DND-41 (cell line): ENCODE measurements around the gene CLCNKB.

ENCODE experiments used
- EZH2 ChIP-seq: IDR thresholded peaks from 3 replicates; pipeline ENCODE4 v1.6.1; 2012; ENCODE audit warnings: borderline replicate concordance, low read depth, mild to moderate bottlenecking, moderate library complexity, low read length, inconsistent platforms; ENCODE audit not compliant: severe bottlenecking
- TF ChIP-seq, protein P1 (sequence below): IDR thresholded peaks from 2 replicates; pipeline ENCODE4 v1.5.1; 2012; ENCODE audit warnings: borderline replicate concordance, low read length, moderate library complexity, mild to moderate bottlenecking; ENCODE audit not compliant: poor library complexity, severe bottlenecking; ENCODE audit errors: extremely low read depth

DNA sequence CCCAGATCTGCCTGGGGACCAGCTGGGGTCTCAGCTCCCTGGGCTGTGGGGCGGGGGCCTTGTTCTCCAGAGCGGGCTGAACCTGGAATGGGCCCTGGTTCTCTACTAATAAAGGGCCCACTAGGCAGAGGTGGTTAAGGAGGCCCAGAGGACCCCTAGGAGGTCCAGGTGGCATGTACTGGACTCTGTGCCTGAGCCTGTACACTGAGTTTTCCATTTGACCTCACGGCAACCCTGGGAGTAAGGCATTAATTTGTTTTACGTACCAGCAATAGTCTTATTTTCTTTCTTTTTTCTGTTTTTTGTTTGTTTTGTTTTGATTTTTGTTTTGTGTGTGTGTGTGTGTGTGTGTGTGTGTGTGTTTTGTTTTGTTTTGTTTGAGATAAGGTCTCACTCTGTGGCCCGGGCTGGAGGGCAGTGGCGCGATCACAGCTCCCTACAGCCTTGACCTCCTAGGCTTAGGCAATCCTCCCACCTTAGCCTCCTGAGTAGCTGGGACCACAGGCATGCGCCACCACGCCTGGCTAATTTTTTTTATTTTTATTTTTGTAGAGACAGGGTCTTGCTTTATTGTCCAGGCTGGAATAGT lies 49.4 kb downstream of the CLCNKB start:
- TF ChIP-seq, protein P1, sequence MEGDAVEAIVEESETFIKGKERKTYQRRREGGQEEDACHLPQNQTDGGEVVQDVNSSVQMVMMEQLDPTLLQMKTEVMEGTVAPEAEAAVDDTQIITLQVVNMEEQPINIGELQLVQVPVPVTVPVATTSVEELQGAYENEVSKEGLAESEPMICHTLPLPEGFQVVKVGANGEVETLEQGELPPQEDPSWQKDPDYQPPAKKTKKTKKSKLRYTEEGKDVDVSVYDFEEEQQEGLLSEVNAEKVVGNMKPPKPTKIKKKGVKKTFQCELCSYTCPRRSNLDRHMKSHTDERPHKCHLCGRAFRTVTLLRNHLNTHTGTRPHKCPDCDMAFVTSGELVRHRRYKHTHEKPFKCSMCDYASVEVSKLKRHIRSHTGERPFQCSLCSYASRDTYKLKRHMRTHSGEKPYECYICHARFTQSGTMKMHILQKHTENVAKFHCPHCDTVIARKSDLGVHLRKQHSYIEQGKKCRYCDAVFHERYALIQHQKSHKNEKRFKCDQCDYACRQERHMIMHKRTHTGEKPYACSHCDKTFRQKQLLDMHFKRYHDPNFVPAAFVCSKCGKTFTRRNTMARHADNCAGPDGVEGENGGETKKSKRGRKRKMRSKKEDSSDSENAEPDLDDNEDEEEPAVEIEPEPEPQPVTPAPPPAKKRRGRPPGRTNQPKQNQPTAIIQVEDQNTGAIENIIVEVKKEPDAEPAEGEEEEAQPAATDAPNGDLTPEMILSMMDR, result no peak
- TF ChIP-seq EZH2, result no peak
